NCI-H2029 treated with DMSO at 0.1 percent for 48 hours (cell line): Measurements from ENCODE around the gene PKD2.
A peak's percentile ranks its signal among the peaks of the same experiment; 100 is the strongest.
"Not testable (repeated sequence)": the region's sequence is repeated elsewhere in the genome, so short reads cannot be mapped to it uniquely, and the experiment has no call there.

ENCODE experiments used
- DNase-seq: peaks from one replicate; lab custom pipeline; 2025; lab: John Stamatoyannopoulos, UW

The PKD2 gene

GRCh38 chr4:88070031-88070430 lies 62.6 kb downstream of the PKD2 start:
- DNase-seq: no peak

- DNase-seq: no peak
Observed at GRCh38 chr4:88075336-88075735, 67.9 kb downstream of the PKD2 start.

- no peak for DNase-seq
Observed at GRCh38 chr4:88077911-88078524, 70.6 kb downstream of the PKD2 start.

DNA sequence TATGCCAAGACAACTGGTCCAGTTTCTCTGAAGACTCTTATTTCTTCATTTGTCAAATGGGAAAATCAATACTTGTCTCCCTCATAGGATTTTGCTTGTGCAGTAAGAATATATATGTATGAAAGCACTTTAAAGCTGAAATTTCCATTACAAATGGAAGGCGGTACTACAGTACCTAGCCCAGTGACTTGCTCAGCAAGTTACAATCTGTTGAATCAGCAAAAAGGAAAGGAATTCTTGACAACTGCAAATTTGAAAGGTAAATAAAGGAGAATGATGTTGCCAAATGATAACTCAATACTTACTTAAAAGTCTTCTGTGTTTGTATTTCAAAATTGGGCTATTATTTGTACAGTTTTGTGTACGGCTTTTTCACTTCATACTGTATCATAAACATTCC lies 71.1 kb downstream of the PKD2 start:
- DNase-seq: no peak

GRCh38 chr4:88080626-88081025 lies 73.2 kb downstream of the PKD2 start:
- DNase-seq: no peak

DNA sequence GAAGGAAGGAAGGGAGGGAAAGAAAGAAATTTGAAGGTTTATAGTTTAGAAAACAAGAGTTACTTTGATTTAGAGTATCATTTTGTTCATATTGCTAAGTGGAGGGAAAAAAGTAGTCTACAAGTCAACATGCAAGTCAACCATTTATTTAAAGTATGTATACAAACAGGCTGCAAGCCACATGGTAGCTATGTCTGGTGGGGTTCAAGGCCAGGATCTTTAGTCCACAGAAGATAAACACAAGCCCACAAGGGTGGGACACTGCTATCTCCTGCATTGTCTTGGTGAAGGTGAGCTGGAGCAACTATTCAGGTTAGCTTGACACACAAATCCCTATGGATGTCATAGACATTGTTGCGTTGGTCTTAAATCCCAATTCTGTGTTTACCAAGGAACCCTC lies 79.6 kb downstream of the PKD2 start:
- no peak for DNase-seq

GRCh38 chr4:88090898-88091297 lies 83.5 kb downstream of the PKD2 start:
- DNase-seq: no peak

- no peak for DNase-seq
Observed at GRCh38 chr4:88091378-88091777, 83.9 kb downstream of the PKD2 start.

- no peak for DNase-seq
Observed at GRCh38 chr4:88093874-88094273, 86.4 kb downstream of the PKD2 start.

GRCh38 chr4:88097301-88097700 lies 89.9 kb downstream of the PKD2 start:
- DNase-seq: no peak

DNA sequence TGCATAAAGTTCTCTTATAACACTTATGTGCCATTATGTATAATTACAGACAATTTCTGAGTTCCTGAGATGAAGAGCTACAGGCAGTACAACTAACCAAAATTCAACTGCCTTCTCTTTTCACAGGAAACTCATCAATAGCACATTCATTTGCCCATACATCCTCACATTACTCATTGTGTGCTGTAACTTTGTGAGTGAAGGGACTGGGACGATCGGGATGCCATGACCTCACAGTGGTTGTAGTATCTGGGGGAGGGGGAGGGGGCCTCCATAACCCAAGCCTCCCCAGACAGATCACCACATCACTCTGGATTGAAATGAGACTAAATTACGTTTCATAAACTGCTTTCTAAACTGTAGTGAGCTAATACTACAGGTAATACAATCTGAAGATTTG lies 90.3 kb downstream of the PKD2 start:
- DNase-seq: no peak

DNA sequence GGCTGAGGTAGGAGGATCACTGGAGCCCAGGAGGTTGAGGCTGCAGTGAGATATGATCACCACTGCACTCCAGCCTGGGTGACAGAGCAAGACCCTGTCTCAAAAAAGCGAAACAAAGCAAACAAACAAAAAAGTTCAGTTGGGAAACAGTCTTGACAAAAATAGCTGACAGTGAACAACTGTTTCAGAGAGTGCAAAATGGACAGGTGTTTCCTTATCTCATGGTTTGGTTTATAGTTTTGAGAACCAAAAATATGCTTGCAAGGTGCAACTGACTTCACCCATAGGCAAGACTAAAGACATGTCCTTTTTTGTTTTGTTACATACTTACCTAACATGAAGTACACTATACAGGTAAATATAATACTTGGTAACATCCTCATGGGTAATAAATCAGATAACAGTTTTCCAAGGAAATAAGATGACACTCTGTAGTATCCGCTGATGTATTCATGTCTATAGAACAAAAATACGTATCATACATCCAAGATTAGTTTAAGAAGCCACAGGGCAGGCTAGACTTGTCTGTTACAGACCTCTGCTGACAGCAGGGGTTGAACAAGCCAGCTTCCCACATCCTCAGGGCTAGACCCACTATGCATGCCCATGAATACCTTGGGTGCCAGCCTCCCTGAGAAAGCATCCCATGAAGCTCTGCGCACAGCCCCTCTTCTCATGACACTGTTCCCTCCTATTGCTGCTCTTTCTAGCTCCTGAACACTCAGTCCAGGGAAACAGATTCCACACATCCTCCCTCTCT lies 91.7 kb downstream of the PKD2 start:
- no peak for DNase-seq

DNA sequence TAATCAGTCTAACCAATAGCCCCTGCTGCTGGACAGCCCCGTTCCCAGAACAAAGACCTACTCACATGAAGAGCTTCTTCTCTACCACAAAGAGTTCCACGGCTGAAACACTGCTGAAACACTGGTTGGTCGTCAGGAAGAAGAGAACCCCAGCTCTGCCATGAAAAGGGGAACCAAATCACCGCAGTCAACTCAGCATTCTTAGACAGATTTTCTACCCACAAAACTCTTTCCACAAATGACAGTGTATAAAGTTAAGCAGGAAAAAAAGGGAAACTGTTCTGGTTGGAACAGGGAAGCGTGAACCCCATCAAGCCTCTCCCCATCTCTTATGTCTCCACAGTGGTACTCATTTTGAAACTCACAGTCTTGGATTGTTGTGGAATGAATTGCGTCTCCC lies 93.7 kb downstream of the PKD2 start:
- DNase-seq: no peak

DNA sequence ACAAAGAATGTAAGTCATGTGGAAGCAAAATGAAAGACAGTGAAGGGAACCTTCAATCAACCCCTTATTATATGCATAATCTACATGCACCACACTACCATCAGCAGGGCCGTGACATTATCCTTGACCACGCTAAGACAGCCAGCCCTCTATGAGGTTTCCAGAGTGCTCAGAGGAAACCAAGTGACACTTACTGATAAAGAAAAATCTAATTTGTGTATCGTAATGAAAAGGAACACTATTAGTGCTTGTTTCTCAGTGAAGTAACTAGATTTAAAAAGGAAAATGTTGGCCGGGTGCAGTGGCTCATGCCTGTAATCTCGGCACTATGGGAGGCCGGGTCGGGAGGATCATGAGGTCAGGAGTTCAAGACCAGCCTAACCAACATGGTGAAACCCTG lies 94.6 kb downstream of the PKD2 start:
- DNase-seq: no peak

- DNase-seq: peak; percentile 83
Observed at GRCh38 chr4:88104902-88105610, 97.6 kb downstream of the PKD2 start.

DNA sequence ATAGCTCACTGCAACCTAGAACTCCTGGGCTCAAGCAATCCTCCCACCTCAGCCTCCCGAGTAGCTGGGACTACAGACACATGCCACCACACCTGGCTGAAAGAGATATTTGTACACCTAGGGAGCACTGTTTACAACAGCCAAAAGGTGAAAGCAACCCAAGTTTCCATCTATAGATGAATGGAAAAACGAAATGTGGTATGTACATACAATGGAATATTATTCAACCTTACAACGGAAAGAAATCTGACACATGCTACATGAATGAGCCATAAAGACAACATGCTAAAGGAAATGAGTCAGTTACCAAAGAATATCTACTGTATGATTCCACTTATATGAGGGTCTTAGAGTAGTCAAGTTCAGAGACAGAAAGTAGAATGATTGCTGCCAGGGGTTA lies 98.8 kb downstream of the PKD2 start:
- DNase-seq: no peak

DNA sequence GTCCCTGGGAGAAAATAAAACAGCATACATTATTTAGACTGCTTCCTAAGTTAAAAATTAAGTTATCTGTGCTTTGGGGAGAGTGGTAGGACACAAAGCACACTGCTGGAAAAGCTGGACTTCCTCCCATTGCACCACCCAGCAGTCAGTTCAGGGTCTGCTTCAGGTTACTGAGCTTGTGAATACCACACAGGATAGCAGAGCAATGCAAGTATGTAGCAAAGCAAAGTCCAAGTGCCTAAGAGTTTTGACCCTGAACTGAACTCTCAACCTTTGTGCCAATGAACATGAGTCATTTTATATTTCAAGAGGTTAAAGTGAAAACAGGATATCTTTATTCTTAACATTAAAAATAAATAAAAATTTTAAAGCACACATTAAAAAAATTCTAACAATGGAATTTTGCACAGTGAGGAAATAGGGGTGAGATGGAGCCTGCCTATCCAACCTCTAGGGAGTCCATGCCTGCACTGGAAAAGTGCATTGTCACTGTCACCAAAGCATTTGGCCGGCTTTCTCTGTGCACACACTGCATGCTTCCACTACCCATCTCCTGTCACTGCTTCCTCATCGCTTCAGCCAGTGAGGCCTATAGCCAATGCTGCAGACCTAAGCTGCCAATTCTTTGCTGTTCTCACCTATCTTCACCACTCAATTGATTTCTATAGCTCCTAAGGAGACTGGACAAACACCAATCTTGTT lies 100.1 kb downstream of the PKD2 start:
- no peak for DNase-seq

DNA sequence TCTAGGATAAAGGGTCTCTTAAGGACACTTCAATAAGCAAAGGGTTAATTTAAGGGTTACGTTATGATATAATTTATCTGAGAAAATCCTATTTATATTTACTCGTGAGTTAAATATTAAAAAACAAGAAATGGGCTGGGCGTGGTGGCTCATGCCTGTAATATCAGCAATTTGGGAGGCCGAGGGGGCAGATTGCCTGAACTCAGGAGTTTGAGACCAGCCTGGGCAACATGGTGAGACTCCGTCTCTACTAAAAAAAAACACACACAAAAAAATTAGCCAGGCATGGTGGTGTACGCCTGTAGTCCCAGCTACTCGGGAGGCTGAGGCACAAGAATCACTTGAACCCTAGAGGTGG lies 100.7 kb downstream of the PKD2 start:
- DNase-seq: not testable (repeated sequence)

GRCh38 chr4:88108747-88109122 lies 101.3 kb downstream of the PKD2 start:
- DNase-seq: no peak

DNA sequence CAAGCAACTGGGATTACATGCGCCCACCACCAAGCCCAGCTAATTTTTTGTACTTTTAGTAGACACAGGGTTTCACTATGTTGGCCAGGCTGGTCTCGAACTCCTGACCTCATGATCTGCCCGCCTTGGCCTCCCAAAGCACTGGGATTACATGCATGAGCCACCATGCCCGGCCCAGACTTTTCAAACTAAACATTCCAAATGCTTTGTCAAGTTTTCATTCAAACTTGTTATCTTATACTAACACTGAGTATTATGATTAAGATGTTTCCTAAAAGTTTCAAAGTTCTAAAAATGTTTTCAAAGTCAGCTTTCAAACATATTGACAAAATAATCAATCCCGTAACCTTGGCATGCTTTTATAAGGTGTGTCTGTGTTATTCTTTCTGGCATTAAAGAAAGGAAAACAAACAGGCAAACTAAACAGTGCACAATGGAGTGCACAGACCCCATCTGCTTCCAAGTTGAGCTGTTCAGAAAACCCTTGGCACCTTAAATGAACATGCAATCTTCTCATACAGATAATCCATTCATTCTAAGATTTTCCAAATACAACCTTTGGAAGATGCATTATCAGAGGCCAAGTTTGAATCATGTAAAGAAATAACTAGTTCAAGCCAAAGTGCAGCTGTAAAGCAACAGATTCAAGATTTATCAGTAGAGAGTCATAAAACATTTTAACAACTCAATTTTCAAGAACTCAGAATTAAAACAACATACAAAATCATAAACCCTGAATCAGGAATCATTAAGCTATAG lies 101.9 kb downstream of the PKD2 start:
- no peak for DNase-seq

- DNase-seq: peak; percentile 72
Observed at GRCh38 chr4:88110826-88111225, 103.4 kb downstream of the PKD2 start.

GRCh38 chr4:88112856-88113255 lies 105.4 kb downstream of the PKD2 start:
- DNase-seq: no peak
